Measurements from ENCODE around the gene COL27A1. TPM values are rescaled to one million over a fixed set of nuclear protein-coding genes. Genes with fewer than 3 reads are reported as not detected.

The COL27A1 gene
- total RNA-seq, 1 experiment from 2014 or later: 20.1 TPM

- H3K9me3 Mint-ChIP-seq (ENCODE audit: low read depth, unreplicated experiment): no peaks in the 10 kb centered on the region
- no peaks in the 10 kb centered on the region for H3K4me1 Mint-ChIP-seq (ENCODE audit: low read depth, unreplicated experiment)
- DNase-seq: peak; percentile 23
- H3K27me3 Mint-ChIP-seq (ENCODE audit: unreplicated experiment): no peaks in the 10 kb centered on the region
- no peak overlapping the region for H3K27ac Mint-ChIP-seq (ENCODE audit: unreplicated experiment)
- no peaks in the 10 kb centered on the region for H3K36me3 Mint-ChIP-seq (ENCODE audit: insufficient read depth, unreplicated experiment)
- intact Hi-C loops (cut with micrococcal nuclease; ENCODE audit: unreplicated experiment): no loop called here
- CTCF ChIA-PET: no interaction called here
- no peak overlapping the region for H3K4me3 Mint-ChIP-seq (ENCODE audit: low read depth, unreplicated experiment)
- TF ChIP-seq CTCF (IDR thresholded peaks at IDR 0.05; ENCODE audit: unreplicated experiment): peak; percentile 46
- BruUV-seq (replicated peaks): no TSS peak
Observed at GRCh38 chr9:114339130-114339908, 184.0 kb downstream of the COL27A1 start.

- DNase-seq: no peak
- Mint-ChIP-seq H3K4me3 (ENCODE audit: low read depth, unreplicated experiment) (no peak overlapping the region), H3K27ac (ENCODE audit: unreplicated experiment) (no peak overlapping the region), H3K36me3 (ENCODE audit: insufficient read depth, unreplicated experiment) (no peaks in the 10 kb centered on the region), H3K9me3 (ENCODE audit: low read depth, unreplicated experiment) (no peaks in the 10 kb centered on the region), H3K4me1 (ENCODE audit: low read depth, unreplicated experiment) (no peaks in the 10 kb centered on the region), H3K27me3 (ENCODE audit: unreplicated experiment) (no peaks in the 10 kb centered on the region)
- CTCF ChIA-PET: no interaction called here
- no peak for TF ChIP-seq CTCF (IDR thresholded peaks at IDR 0.05; ENCODE audit: unreplicated experiment)
- intact Hi-C loops (cut with micrococcal nuclease; ENCODE audit: unreplicated experiment): no loop called here
- BruUV-seq (replicated peaks): no TSS peak
Observed at GRCh38 chr9:114341152-114341830, 186.0 kb downstream of the COL27A1 start.

GRCh38 chr9:114341991-114342390 lies 186.7 kb downstream of the COL27A1 start:
- no peak for TF ChIP-seq CTCF (IDR thresholded peaks at IDR 0.05; ENCODE audit: unreplicated experiment)
- no TSS peak for BruUV-seq (replicated peaks)
- no peak overlapping the region for H3K27ac Mint-ChIP-seq (ENCODE audit: unreplicated experiment)
- CTCF ChIA-PET: no interaction called here
- H3K36me3 Mint-ChIP-seq (ENCODE audit: insufficient read depth, unreplicated experiment): no peaks in the 10 kb centered on the region
- DNase-seq: no peak
- H3K4me3 Mint-ChIP-seq (ENCODE audit: low read depth, unreplicated experiment): no peak overlapping the region
- H3K9me3 Mint-ChIP-seq (ENCODE audit: low read depth, unreplicated experiment): no peaks in the 10 kb centered on the region
- no peaks in the 10 kb centered on the region for H3K4me1 Mint-ChIP-seq (ENCODE audit: low read depth, unreplicated experiment)
- intact Hi-C loops (cut with micrococcal nuclease; ENCODE audit: unreplicated experiment): no loop called here
- H3K27me3 Mint-ChIP-seq (ENCODE audit: unreplicated experiment): no peaks in the 10 kb centered on the region

- intact Hi-C loops (cut with micrococcal nuclease; ENCODE audit: unreplicated experiment): no loop called here
- Mint-ChIP-seq H3K4me3 (ENCODE audit: low read depth, unreplicated experiment) (no peak overlapping the region), H3K9me3 (ENCODE audit: low read depth, unreplicated experiment) (no peaks in the 10 kb centered on the region), H3K36me3 (ENCODE audit: insufficient read depth, unreplicated experiment) (no peaks in the 10 kb centered on the region), H3K27me3 (ENCODE audit: unreplicated experiment) (no peaks in the 10 kb centered on the region), H3K27ac (ENCODE audit: unreplicated experiment) (no peak overlapping the region), H3K4me1 (ENCODE audit: low read depth, unreplicated experiment) (no peaks in the 10 kb centered on the region)
- CTCF ChIA-PET: no interaction called here
- DNase-seq: no peak
- no peak for TF ChIP-seq CTCF (IDR thresholded peaks at IDR 0.05; ENCODE audit: unreplicated experiment)
- no TSS peak for BruUV-seq (replicated peaks)
Observed at GRCh38 chr9:114342755-114343440, 187.6 kb downstream of the COL27A1 start.
